Measurements from ENCODE around the gene TSC2.
"Not testable (repeated sequence)": the region's sequence is repeated elsewhere in the genome, so short reads cannot be mapped to it uniquely, and the experiment has no call there.

Gene TSC2

DNA sequence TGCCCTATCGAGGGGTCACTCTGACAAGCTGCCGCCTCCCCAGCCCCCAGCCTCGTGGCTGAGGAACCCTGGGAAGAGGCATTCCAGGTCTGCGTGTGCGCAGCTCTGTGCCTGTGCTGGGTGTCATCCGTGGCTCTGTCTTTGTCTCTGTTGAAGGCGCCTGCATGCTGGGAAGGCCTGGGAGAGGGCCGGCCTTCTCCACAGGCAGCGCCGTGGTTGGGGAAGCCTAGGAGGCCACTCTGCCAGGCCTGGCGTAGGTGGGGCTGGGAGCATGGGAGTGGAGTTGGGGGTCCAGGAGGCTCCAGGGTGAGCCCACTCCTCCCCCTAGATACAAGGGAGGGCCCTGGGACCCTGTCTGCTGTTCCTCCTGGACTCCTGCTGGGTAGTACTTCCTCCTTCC is 17.7 kb upstream of the TSC2 start:
- DNase-seq (ENCODE audit: low read depth in 4 of 4, low spot score in 1 of 4), result no peak

DNA sequence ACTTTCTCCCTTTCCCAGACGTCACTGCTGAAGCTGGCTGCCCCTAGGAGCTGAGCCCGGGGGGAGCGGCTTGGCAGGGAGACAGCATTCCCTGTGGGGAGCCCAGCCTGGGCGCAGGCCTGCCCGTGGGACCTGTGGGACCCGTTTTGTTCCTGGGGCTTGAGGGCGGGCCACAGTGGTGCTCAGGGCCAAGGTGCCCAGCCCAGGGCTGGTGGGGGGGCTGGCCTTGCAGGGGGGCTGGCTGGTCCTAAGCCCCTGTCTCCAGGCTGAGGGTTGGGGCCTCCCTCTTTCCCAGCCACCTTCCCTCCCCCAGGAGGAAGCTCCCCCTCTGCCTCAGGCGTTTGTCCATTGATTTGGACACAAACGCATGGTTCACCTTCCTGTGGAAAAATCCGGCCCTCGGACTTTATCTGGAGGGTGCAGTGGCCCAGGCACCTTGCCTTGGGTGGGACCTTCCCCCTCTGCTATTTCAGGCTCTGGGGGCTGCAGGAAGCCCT is 16.7 kb upstream of the TSC2 start:
- no peak for DNase-seq (ENCODE audit: low read depth in 4 of 4, low spot score in 1 of 4)

DNA sequence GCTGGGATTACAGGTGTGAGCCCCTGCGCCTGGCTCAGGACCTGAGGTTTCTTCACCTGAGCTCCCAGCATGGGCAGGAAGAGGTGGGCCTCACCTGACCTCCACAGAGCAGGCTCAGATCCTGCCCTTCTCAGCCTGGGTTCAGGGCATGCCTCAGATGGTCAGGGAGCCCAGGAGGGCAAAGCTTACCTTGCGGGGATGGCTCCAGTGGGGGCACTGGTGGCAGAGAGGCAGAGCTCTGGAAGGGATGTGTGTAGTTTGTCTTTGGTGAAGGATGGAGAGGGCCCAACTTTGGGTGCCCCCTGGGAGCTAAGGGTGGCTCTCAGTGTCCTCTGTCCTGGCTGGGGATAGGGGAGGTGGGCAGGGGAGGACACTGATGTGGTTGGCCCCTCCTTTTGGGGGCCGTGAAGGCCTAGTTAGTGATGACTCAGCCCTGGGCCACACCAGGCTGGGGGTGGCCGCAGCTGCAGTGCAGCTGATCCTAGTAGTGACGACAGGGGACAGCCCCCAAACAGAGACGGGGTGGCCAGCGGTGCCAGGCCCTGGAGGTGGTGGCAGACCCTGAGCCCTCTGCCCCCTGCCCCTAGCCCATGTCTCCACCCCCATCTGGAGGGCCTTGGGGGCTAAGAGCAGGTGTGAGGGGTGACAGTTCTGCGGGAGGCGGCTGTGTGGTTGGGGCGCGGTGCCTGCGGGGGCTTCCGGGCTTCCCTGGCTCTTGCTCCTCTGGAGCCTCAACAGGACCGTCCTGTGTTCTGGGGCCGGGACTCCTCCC is 15.3 kb upstream of the TSC2 start:
- DNase-seq (ENCODE audit: low read depth in 4 of 4, low spot score in 1 of 4), result no peak

DNA sequence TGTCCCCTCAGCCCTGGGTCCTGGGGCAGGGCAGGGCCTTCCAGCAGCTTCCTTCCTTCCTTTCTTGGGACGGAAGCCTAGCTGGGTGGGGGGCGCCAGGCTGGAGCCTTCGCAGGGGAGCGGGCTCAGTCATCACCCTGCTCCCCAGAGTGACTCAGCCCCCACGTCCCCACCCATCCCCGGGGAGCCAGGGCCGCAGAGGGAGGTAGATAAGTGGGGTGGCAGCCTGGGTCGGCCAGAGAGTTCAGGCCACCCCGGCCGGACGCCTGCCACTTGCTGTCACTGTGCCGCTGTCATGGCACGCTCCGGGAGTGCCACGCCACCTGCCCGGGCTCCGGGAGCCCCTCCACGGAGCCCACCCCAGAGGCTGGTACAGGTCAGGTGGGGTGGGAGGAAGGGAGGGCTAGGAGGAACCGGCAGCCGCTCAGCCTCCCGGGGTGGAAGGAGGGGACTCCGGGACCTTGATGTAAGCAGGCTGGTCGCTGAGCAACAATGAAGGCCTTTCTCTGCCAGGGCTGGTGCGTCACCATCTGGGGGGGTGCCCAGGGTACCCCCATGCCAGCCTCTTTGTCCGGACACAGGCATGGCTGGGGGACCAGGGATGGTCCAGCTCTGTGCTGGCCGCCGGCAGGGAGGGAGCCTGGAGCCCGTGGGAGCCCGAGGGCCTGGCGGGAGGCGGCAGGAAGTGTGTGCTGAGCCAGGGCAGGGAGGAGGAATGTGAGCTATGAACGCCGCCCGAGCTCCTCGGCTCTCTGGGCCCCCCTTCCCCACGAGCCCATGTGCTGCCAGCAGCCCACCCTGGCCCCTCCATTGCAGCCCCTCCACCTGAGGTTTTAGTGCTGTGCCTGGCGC is 14.5 kb upstream of the TSC2 start:
- DNase-seq (ENCODE audit: low read depth in 4 of 4, low spot score in 1 of 4), result no peak

DNA sequence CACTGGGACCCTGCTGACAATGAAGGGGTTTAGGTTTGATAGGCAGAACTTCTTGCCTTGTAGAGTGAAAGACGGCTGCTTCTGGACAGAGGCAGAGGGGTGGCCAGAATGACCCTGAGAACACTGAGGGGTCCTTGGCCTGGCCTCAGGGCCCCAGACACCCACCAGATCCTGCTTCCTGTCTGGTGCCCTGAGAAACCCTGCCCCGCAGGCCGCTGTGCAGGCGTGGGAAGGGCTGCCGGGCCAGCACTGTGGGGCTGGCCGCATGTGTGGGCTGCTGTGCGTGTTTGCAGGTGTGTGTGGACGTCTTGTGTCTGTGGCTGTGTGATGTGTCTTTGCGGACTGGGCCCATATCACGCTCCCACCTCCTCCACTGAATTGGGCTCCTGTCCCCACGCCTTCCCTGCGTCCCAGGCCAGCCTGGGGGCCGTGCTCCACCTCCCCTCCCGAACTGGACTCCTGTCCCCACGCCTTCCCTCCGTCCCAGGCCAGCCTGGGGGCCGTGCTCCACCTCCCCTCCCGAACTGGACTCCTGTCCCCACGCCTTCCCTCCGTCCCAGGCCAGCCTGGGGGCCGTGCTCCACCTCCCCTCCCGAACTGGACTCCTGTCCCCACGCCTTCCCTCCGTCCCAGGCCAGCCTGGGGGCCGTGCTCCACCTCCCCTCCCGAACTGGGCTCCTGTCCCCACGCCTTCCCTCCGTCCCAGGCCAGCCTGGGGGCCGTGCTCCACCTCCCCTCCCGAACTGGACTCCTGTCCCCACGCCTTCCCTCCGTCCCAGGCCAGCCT is 13.7 kb upstream of the TSC2 start:
- not testable (repeated sequence) for DNase-seq (ENCODE audit: low read depth in 4 of 4, low spot score in 1 of 4)

DNA sequence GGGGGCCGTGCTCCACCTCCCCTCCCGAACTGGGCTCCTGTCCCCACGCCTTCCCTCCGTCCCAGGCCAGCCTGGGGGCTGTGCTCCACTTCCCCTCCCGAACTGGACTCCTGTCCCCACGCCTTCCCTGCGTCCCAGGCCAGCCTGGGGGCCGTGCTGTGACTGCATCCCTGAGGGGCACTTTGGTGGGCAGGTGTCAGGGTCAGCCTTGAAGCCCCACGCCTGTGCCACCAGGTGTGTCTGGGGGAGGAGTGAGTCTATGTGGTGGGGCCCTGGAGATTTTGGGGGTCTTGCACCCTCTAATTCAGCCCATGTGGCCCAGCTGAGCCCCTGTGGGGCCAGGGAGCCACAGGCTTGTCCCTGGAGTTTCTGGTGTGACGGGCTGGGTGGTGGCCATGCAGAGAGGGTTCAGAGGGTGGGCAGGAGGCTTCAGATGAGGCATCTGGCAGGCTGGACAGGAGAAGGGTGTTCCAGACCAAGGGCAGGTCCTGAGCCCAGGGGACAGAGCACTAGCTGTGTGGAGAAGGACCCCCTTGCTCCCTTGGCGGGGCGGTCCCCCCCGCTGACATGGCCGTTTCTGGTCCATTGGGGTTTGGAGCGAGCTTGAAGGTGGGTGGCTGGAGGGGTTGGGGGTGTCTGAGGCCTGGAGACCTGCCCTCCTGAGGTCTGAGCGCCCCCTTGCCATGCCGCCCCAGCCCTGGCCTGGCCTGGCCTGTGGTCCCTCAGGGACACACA is 12.9 kb upstream of the TSC2 start:
- DNase-seq (ENCODE audit: low read depth in 4 of 4, low spot score in 1 of 4), result no peak

DNA sequence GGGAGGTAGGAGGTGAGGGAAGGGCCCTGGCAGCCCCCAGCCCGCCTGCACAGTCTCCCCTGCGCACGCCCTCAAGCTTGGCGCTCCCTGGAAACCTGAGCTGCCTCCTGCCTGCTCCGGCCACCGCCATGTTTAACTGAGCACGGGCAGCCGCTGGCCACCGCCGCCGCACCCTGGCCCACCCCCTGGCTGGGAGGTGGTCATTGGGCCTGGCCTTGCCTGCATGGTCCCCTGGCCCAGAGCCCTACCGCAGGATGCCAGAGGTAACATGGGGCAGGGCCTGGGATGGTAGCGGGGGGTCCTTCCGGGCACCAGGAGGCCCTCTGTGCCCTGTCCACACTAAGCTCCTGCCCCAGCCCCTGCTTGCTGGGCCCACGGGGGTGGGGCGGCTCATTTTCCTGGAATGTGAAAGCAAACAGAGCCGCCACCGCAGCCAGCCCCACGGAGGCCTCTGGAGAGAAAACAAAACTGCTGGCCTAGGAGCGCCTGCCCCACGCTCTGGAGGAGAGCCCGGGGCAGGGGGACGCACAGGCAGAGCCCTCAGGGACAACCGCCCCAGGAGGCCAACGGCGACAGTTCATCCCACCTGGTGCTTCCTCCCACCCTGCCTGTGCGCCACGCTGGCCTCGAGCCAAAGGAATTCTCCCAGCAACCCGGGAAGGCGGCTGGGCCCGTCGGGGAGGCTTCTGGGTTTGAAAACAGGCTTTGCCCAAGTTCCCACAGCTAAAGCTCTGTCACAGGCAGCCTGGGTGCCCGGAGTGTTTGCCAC is 12.2 kb upstream of the TSC2 start:
- no peak for DNase-seq (ENCODE audit: low read depth in 4 of 4, low spot score in 1 of 4)

DNA sequence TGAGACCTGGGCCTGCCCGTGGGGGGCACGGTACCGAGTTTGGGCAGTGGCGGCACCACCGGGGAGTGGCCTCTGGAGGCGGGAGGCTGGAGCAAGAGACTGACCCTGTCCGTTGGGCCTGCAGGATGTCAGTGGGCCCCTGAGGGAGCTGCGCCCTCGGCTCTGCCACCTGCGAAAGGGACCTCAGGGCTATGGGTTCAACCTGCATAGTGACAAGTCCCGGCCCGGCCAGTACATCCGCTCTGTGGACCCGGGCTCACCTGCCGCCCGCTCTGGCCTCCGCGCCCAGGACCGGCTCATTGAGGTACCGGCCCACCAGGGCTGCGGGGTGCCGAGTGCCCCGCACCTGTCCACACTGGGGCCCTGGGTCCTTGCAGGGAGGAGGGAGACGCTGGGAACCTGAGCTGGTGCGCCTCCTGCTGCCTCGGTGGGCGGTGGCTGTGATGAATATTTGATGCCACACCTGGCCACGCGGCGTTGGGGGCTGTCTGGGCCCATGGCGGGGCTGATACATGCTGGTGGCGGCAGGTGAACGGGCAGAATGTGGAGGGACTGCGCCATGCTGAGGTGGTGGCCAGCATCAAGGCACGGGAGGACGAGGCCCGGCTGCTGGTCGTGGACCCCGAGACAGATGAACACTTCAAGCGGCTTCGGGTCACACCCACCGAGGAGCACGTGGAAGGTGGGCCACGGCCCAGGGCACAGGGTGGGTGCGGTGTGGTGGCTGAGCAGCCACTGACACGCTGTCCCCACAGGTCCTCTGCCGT is 11.4 kb upstream of the TSC2 start:
- no peak for DNase-seq (ENCODE audit: low read depth in 4 of 4, low spot score in 1 of 4)

DNA sequence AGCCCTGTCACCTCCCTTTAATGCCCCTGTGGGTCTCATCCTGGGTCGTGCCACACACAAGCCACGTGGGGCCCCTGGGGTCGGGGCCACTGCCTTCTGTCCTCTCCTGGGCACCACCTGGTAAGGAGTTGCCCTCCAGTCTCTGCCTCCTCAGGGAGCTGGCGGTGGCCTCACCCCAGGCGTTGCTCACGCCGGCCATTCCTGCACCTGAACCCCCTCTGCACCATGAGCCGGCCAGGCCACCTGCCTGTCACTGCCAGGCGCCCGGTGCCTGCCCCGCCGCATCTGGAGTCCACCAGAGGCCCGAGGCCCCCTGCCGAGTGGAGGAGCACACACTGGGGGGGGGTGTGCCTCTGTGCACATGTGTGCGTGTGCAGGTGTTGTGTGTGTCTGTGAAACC is 10.7 kb upstream of the TSC2 start:
- DNase-seq (ENCODE audit: low read depth in 4 of 4, low spot score in 1 of 4), result no peak

DNA sequence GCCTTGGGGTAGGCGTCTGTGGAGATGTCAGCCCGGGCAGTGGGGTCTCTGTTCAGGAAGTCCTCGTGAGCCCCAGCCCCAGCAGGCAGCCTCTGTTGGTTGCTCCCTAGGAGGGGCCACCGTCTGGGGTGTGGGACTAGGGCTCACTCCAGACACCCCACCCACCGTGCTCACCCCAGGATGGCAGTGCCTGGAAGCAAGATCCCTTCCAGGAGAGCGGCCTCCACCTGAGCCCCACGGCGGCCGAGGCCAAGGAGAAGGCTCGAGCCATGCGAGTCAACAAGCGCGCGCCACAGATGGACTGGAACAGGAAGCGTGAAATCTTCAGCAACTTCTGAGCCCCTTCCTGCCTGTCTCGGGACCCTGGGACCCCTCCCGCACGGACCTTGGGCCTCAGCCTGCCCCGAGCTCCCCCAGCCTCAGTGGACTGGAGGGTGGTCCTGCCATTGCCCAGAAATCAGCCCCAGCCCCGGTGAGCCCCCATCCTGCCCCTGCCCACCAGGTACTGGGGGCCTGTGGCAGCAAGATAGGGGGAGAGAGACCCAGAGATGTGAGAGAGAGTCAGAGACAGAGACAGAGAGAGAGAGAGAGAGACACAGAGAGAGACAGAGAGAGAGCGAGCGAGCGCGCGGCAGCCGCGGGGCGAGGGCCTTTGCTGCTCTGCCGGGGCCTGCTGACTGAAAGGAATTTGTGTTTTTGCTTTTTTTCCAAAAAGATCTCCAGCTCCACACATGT is 10.0 kb upstream of the TSC2 start:
- DNase-seq (ENCODE audit: low read depth in 4 of 4, low spot score in 1 of 4), result no peak

DNA sequence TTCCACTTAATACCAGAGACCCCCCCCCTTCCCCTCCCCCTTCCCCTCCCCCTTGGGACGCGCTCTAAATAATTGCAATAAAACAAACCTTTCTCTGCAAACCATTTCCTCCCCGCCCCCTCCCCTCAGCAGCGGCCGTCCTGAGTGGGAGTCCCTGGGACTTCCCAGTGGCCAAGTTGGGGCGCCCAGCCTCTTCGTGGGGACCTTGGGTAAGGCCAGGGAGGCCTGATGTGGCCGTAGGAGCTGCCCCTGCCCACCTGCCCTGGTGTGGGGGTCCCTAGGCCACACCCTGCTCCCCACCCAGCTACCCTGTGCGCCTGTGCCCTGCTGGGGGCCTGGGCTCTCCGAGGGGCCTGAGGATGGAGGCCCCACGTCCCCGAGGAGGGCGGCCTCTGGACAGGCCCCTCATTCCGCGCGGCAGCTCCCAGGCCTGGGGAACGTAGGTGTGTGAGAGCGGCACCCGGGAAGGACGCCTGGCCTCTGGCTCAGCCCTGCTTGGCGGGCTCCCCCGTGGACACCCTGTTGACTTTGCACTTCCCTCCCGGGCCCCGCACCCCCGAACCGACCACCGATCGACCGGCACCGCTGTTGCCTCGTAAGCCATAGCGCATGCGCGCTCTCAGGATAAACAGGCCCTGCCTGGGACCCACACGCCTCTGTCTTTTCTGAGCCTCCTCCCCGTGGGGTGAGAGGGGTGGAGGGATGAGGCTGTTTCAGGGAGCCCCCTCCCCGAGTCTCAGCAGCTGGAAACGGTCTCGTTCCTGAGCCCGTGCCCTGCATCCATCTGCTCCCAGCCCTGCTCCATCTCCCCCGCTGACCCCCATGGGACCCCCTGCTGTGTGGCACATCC is 9.2 kb upstream of the TSC2 start:
- no peak for DNase-seq (ENCODE audit: low read depth in 4 of 4, low spot score in 1 of 4)

DNA sequence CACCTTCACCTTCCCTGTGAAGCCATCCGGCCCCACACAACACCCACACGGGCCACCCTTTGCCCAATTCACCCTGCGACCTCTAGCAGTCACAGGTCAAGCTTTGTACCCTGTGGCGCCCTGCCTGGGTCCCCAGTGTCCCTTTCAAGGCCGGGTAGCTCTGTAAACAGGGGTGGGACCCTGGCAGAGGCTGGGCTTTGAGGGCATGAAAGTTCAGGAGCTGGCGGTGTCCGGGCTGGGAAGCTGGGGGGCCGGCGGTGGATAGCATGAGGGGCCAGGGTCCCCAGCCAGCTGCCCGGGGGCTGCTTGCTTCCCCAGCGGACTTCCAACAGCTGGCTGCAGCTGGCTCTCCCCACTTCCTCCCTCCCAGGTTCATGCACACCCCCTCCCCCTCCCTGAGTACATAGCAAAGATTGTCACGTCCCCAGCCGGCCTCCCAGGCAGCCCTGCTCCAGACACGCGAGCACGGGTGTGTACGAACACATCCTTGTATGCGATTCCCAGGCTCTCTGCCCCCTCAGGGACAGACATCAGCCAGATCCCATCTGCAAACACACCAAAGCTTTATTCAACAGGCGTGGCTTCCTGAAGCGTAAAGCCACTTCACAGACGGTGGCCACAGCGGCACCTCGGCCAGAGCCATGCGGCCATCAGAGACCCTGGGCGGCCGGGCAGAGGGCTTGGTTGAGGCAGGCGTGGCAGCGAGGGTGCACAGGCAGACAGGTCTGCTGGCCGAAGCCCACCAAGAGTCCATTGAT is 8.3 kb upstream of the TSC2 start:
- no peak for DNase-seq (ENCODE audit: low read depth in 4 of 4, low spot score in 1 of 4)

DNA sequence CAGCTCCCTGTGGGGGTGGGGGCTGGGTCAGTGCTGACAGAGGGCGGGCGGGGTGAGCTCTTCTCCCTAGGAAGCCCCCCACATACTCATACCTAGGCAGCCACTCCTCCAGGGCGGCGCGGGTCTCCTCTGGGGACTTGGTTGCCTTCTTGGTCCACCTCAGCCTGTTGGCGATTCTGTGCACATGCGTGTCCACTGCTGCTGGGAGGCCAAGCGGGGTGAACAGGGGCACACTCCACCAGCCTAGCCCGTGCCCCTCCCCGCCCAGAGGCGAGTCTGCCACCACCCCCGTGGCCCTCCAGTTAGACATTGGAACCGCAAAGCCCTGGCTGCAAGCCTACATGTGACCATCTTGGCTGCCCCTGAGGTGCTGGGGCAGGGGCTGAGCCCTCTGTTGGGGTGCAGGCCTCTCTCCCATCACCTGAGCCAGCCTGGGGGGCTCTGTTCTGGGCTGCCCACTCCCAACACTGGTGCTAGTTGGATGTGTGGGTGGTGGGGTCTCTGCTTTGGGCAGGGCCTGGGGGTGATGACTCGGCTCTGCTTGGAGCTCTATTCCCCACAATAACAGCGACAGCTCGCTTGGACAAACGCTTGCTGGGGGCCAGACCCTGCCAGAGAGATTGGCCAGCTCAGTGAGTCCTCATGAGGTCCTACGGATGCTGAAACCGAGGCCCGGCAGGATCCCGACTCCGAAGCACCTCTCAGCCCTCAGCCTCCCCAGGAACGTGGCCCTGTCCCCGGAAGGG is 7.6 kb upstream of the TSC2 start:
- no peak for DNase-seq (ENCODE audit: low read depth in 4 of 4, low spot score in 1 of 4)

DNA sequence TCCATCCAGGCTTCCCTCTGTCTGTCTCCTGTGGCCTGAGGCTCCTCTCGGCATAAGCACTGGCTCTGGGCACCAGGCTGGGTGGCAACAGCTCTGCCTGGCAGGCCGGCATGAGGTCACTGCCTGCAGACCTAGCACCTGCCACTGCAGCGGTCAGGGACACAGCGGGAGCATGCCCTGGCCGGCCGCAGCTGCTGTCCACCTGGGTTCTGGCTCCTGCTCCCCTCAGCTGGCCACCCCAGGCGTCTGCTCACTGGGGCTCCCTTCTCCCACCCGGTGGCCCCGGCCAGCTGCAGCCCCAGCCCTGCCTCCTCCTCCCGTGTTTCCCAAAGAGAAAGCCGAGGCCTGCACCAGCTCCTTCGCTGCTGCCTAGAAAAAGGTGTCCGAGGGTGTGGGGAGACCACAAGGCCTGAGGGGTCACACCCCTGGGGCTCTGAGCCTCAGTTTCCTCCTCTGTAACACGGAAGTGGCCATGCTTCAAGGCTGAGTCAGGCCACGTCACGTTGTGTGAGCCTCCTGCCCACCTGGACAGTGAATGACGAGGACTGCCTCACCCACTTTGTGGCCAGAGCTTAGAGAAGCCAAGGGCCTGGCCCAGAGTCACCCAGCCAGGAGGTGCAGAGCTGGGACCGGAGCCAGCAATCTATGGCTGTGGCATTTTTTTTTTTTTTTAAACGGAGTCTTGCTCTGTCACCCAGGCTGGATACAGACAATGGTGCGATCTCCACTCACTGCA is 6.8 kb upstream of the TSC2 start:
- DNase-seq (ENCODE audit: low read depth in 4 of 4, low spot score in 1 of 4), result no peak

DNA sequence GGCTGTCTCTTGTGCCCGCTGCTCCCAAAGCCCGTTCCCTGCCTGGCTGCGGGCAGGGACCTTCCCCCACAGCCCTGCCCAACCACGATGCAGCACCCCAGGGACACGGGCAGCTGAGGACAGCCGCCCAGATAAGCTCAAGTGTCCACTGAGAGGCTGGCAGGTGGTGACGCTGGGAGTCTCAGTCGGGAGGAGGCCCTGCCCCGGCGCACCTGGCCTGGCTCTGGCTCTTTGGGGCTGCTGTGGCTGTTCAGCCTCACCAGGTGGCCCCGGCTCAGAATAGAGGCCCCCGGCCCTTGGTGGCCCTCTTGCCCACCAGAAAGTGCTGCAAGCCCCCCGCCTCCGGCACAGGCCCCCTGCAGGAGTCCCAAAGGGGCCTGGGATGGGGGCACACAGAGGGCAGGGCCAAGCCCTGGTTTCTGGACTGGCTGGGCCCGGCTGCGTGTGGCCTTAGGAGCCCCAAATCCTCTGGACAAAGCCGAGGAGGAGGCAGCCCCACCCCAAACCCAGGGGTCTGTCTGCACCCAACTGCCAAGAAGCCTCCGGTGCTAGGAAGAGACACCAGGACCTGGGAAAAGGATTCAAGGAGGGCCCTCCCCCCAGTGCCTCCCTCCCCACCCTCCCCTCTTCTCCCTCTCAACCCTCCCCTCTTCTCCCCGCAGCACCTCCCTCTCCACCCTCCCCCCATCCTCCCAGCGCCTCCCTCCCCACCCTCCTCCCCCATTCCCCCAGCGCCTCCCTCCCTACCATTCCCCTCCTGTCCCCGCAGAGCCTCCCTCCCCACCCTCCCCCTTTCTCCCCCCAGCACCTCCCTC is 5.4 kb upstream of the TSC2 start:
- DNase-seq (ENCODE audit: low read depth in 4 of 4, low spot score in 1 of 4), result no peak
